Colonic mucosa (tissue), 4 donors: Measurements from ENCODE around the gene MYO18A. TPM values are rescaled to one million over a fixed set of nuclear protein-coding genes. Genes with fewer than 3 reads are reported as not detected.
"Not testable (repeated sequence)": the region's sequence is repeated elsewhere in the genome, so short reads cannot be mapped to it uniquely, and the experiment has no call there.

ENCODE experiments used
- DNase-seq: peaks from one replicate; pipeline ENCODE4 v3.0.0-alpha.2; 2020
- H3K27ac ChIP-seq: fragments of 200-600 bp; one replicate; pipeline ENCODE4 v1.8.0; 2021
- H3K27me3 ChIP-seq: fragments of 200-600 bp; one replicate; pipeline ENCODE4 v1.8.0; 2021
- H3K36me3 ChIP-seq: fragments of 200-600 bp; one replicate; pipeline ENCODE4 v1.8.0; 2021
- H3K4me1 ChIP-seq: fragments of 200-600 bp; one replicate; pipeline ENCODE4 v1.8.0; 2021; ENCODE audit warnings: mild to moderate bottlenecking
- H3K4me3 ChIP-seq: fragments of 200-600 bp; one replicate; pipeline ENCODE4 v1.8.0; 2021
- H3K9ac ChIP-seq, 2 donors: one replicate each; pipeline ENCODE4 v1.7.0; 2013; ENCODE audit warnings: control low read depth in 2 of 2, low read depth in 2 of 2, low read length in 2 of 2
- H3K9me3 ChIP-seq: fragments of 200-600 bp; one replicate; pipeline ENCODE4 v1.8.0; 2021
- intact Hi-C: fragments of 100-400 bp; cut with DNase I; formaldehyde crosslinking; loops from one replicate; pipeline ENCODE4 v1.14.1; 2022
- total RNA-seq, 2 donors: library from RNA; stranded (reverse); fragmentation: NEBNext Ultra II Directional in 1 of 2; extraction: Animal tissue kit (Norgen Biotek cat#: 25700) in 1 of 2; gene quantifications; one replicate each; pipeline ENCODE4 v1.2.1, GENCODE V29; 2021
- TF ChIP-seq, protein P1 (sequence below): fragments of 200-600 bp; IDR thresholded peaks from one replicate; pipeline ENCODE4 v1.8.0; 2022; ENCODE audit warnings: antibody characterized with exemption, mild to moderate bottlenecking
- donor health status: healthy.
- donor health status: DM: no; HTN: no; CAD: no.
- donor health status: DM: no; HTN: no; CAD: no.

The MYO18A gene
- total RNA-seq, 2 donors from 2014 or later = 63.3 to 112 TPM

- Histone ChIP-seq H3K4me3 (no peak overlapping the region), H3K27ac (no peak overlapping the region), H3K9ac (no peak overlapping the region), H3K4me1 (no peaks in the 10 kb centered on the region), H3K36me3 (peaks cover 11% of the 10 kb centered on the region), H3K27me3 (no peaks in the 10 kb centered on the region), H3K9me3 (no peaks in the 10 kb centered on the region)
- TF ChIP-seq, protein P1, sequence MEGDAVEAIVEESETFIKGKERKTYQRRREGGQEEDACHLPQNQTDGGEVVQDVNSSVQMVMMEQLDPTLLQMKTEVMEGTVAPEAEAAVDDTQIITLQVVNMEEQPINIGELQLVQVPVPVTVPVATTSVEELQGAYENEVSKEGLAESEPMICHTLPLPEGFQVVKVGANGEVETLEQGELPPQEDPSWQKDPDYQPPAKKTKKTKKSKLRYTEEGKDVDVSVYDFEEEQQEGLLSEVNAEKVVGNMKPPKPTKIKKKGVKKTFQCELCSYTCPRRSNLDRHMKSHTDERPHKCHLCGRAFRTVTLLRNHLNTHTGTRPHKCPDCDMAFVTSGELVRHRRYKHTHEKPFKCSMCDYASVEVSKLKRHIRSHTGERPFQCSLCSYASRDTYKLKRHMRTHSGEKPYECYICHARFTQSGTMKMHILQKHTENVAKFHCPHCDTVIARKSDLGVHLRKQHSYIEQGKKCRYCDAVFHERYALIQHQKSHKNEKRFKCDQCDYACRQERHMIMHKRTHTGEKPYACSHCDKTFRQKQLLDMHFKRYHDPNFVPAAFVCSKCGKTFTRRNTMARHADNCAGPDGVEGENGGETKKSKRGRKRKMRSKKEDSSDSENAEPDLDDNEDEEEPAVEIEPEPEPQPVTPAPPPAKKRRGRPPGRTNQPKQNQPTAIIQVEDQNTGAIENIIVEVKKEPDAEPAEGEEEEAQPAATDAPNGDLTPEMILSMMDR = no peak
- intact Hi-C loops = no loop called here
- DNase-seq = no peak
Observed at GRCh38 chr17:29093090-29093871, 86.9 kb downstream of the MYO18A start.

DNA sequence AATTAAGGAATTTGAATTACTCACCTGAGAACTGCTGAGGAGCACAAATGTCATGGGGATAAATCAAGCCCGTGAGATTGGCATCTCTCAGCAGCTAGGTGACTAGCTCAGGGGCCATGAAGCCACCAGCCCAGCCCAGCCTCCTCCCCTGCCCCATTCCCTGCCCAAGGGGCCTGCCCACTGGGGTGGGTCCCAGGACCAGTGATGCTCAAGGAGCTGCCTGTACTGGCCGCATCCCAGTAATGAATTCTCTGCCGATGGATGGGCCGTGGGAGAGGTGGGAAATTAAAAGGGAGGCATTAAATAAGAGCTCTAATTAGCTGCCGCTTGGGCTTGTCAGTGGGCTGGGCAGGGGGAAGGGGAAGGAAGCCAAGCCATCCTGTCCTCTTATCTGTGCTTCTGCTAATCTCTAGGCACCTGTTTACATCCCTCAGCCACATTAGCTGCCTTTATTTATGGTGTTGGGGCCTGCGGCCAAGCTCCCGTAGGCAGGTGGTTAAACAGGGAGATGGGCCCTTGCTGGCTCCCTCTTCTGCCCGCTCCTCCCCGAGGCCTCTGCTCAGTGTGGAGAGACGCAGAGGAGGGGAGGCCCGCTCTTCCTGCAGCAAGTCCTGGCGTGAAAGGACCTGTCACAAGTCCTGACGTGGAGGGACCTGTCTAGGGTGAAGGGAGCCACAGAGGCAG lies 88.5 kb downstream of the MYO18A start:
- Histone ChIP-seq H3K27me3 (no peaks in the 10 kb centered on the region), H3K36me3 (peaks cover 11% of the 10 kb centered on the region), H3K9me3 (no peaks in the 10 kb centered on the region), H3K4me1 (no peaks in the 10 kb centered on the region), H3K4me3 (no peak overlapping the region), H3K9ac (no peak overlapping the region), H3K27ac (no peak overlapping the region)
- TF ChIP-seq, protein P1 = no peak
- intact Hi-C loops = no loop called here
- DNase-seq = no peak

DNA sequence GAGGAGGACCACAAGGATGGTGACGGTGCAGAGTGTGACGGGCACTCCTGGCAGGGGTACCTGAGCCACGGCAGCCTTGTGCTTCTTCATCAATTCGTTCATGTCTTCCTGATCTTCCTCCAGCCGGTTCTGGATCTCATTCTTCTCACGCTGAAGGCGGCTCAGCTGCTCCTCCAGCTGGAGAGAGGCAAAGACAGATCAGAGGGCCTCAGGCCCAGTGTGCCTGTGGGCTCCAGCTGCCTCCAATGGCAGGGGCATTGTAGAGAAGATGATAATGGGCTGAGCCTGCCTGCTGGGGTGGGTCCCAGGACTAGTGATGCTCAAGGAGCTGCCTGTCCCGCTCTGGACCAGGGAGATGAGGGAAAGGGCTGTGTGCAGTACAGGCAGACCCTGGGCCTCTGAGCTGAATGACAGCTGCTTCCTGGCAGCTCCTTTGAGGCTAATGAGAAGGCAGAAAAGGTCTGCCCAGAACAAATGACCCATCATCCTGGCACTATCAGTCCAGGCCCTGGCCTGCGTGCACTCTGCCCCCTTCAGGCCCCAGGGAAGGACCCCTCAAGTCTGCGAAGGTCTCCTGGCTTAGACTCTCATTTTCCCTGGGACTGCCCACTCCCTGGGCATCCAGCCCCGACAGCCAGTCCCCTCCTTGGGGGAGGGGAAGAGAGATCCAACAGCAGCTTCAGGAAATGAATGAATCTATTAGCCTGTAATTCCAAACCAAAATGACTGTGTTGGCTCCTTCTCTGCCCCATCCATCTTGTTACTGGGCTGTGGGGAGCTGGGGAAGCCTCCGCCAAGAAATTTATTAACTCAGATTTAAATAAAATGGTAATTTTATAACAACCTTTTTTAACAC lies 89.2 kb downstream of the MYO18A start:
- TF ChIP-seq, protein P1 = no peak
- Histone ChIP-seq H3K36me3 (peaks cover 11% of the 10 kb centered on the region), H3K27me3 (no peaks in the 10 kb centered on the region), H3K27ac (no peak overlapping the region), H3K9me3 (no peaks in the 10 kb centered on the region), H3K4me3 (no peak overlapping the region), H3K4me1 (no peaks in the 10 kb centered on the region), H3K9ac (no peak overlapping the region)
- DNase-seq = no peak
- intact Hi-C loops = no loop called here

GRCh38 chr17:29090108-29090507 lies 90.1 kb downstream of the MYO18A start:
- H3K36me3 ChIP-seq = peaks cover 11% of the 10 kb centered on the region
- no peak overlapping the region for H3K4me3 ChIP-seq
- H3K4me1 ChIP-seq = no peaks in the 10 kb centered on the region
- no peaks in the 10 kb centered on the region for H3K27me3 ChIP-seq
- no peak for DNase-seq
- H3K27ac ChIP-seq = no peak overlapping the region
- H3K9me3 ChIP-seq = no peaks in the 10 kb centered on the region
- TF ChIP-seq, protein P1 = no peak
- intact Hi-C loops = no loop called here
- no peak overlapping the region for H3K9ac ChIP-seq

- H3K4me3 ChIP-seq = no peak overlapping the region
- no peak for DNase-seq
- no peak overlapping the region for H3K27ac ChIP-seq
Observed at GRCh38 chr17:29089601-29090044, 90.6 kb downstream of the MYO18A start.

DNA sequence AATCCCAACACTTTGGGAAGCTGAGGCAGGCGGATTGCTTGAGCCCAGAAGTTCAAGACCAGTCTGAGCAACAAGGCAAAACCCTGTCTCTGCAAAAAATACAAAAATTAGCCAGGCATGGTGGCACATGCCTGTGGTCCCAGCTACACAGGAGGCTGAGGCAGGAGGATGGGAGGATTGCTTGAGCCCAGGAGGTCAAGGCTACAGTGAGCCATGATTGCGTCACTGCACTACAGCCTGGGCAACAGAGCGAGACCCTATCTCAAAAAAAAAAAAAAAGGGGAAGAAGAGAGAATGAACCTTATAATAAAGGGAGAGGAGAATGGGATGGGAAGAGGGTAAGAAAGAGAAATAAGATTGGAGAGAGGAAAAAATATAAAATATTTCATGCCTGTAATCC lies 91.4 kb downstream of the MYO18A start:
- H3K27ac ChIP-seq, H3K9me3 ChIP-seq, H3K9ac ChIP-seq, H3K36me3 ChIP-seq, DNase-seq, H3K27me3 ChIP-seq, H3K4me1 ChIP-seq, H3K4me3 ChIP-seq, intact Hi-C loops: not testable (repeated sequence)

More at GRCh38 chr17:29089601-29090044, 90.6 kb downstream of the MYO18A start:
- Histone ChIP-seq H3K27me3 (no peaks in the 10 kb centered on the region), H3K9ac (no peak overlapping the region), H3K4me1 (no peaks in the 10 kb centered on the region), H3K9me3 (no peaks in the 10 kb centered on the region), H3K36me3 (peaks cover 11% of the 10 kb centered on the region)
- intact Hi-C loops = no loop called here
- TF ChIP-seq, protein P1 = no peak
